Measurements from ENCODE around the gene SRP14. TPM values are rescaled to one million over a fixed set of nuclear protein-coding genes. Genes with fewer than 3 reads are reported as not detected.

The SRP14 gene
- total and polyA plus RNA-seq, 9 of the 15 experiments (the other 6 are each of a cell fraction or from before 2014, with no cell fraction given) = 161 to 1,097 (median 402) TPM

GRCh38 chr15:39998511-39999077, 40.4 kb downstream of the SRP14 start (continued):
- TF ChIP-seq ZNF124 (CRISPR knock-in tag; IDR thresholded peaks at IDR 0.05) (no peak), SOX6 (IDR thresholded peaks at IDR 0.05) (no peak)

- ATAC-seq = no peak
- TF ChIP-seq SREBF1 (IDR thresholded peaks at IDR 0.05; ENCODE audit: borderline replicate concordance, low read depth, low read length) = no peak
- TF ChIP-seq CREB1 (IDR thresholded peaks at IDR 0.05) = no peak
- no peak for TF ChIP-seq CREB1 (CRISPR knock-in tag; IDR thresholded peaks at IDR 0.05)
- no peak for TF ChIP-seq CREM (IDR thresholded peaks at IDR 0.05; ENCODE audit: low read depth)
- no peak for TF ChIP-seq TFE3 (CRISPR knock-in tag; IDR thresholded peaks at IDR 0.05)
- TF ChIP-seq RBBP5 (IDR thresholded peaks at IDR 0.05; ENCODE audit: borderline replicate concordance, insufficient read depth, low read length, poor library complexity, severe bottlenecking) = no peak
- TF ChIP-seq WHSC1 (IDR thresholded peaks at IDR 0.05; ENCODE audit: low read length) = no peak
- no peak for TF ChIP-seq ZNF232 (CRISPR knock-in tag; IDR thresholded peaks at IDR 0.05)
- TF ChIP-seq TFAP4 (CRISPR knock-in tag; IDR thresholded peaks at IDR 0.05; ENCODE audit: borderline replicate concordance) = no peak
- no peak for TF ChIP-seq AFF4 (CRISPR knock-in tag; IDR thresholded peaks at IDR 0.05)
- no peak for TF ChIP-seq KDM4B (IDR thresholded peaks at IDR 0.05; ENCODE audit: borderline replicate concordance in 2 of 2, low read depth in 1 of 2)
- no peak for TF ChIP-seq ZFP30 (CRISPR knock-in tag; IDR thresholded peaks at IDR 0.05; ENCODE audit: borderline replicate concordance)
- no peak for TF ChIP-seq MIER1 (IDR thresholded peaks at IDR 0.05; ENCODE audit: low read depth)
Observed at GRCh38 chr15:39997639-39998038, 41.3 kb downstream of the SRP14 start.

More at GRCh38 chr15:39997639-39998038, 41.3 kb downstream of the SRP14 start:
- POLR2A ChIA-PET = no interaction called here
- Histone ChIP-seq H3K4me2 (ENCODE audit: insufficient read depth, low read length) (no peak overlapping the region), H4K20me1 (replicated peaks; ENCODE audit: control insufficient read depth, insufficient read depth, low read length) (no peaks in the 10 kb centered on the region), H3K36me3 (ENCODE audit: control insufficient read depth, insufficient read depth, low read length) (peaks cover 39% of the 10 kb centered on the region), H3K9me3 (replicated peaks; ENCODE audit: control insufficient read depth, insufficient read depth, low read depth, low read length) (no peaks in the 10 kb centered on the region), H3K4me1 (replicated peaks in 1 of 2; ENCODE audit: control insufficient read depth in 2 of 2, insufficient read depth in 2 of 2, low read length in 2 of 2) (no peaks in the 10 kb centered on the region), H3K27me3 (ENCODE audit: control insufficient read depth in 2 of 2, insufficient read depth in 2 of 2, low read length in 2 of 2) (no peaks in the 10 kb centered on the region), H2AFZ (ENCODE audit: low read depth, low read length) (no peak overlapping the region), H3K4me3 (no peak overlapping the region), H3K27ac (ENCODE audit: extremely low read depth, low read depth, low read length) (no peak overlapping the region), H3K9me1 (ENCODE audit: control insufficient read depth, insufficient read depth, low read length) (no peaks in the 10 kb centered on the region), H3K79me2 (ENCODE audit: control insufficient read depth, insufficient read depth, low read length) (no peaks in the 10 kb centered on the region), H3K9ac (ENCODE audit: insufficient read depth in 1 of 2, low read depth in 2 of 2, low read length in 2 of 2) (no peak overlapping the region)
- no peak for DNase-seq (ENCODE audit: extremely low read depth in 1 of 4, low spot score in 3 of 4)
- CTCF ChIA-PET (ENCODE audit: low intra/inter-chr PET ratio) = no interaction called here
- 80% methylated on average over 6 of the region's 6 CpGs for WGBS (ENCODE audit: insufficient coverage, low coverage, missing lambda C conversion rate)
- peak; percentile 67 for FAIRE-seq
- intact Hi-C loops (cut with micrococcal nuclease) = no loop called here
- no TSS peak for BruUV-seq (replicated peaks)
- in situ Hi-C loops (cut with MboI) = no loop called here

Measured in K562 (cell line).